ENCODE measurements around the gene IGSF3. TPM values are rescaled to one million over a fixed set of nuclear protein-coding genes. Genes with fewer than 3 reads are reported as not detected.

The IGSF3 gene
- total and polyA plus RNA-seq, 2 of the 13 experiments (the other 11 are each of a cell fraction or from before 2014, with no cell fraction given), result 0.11 to 0.16 TPM

DNA sequence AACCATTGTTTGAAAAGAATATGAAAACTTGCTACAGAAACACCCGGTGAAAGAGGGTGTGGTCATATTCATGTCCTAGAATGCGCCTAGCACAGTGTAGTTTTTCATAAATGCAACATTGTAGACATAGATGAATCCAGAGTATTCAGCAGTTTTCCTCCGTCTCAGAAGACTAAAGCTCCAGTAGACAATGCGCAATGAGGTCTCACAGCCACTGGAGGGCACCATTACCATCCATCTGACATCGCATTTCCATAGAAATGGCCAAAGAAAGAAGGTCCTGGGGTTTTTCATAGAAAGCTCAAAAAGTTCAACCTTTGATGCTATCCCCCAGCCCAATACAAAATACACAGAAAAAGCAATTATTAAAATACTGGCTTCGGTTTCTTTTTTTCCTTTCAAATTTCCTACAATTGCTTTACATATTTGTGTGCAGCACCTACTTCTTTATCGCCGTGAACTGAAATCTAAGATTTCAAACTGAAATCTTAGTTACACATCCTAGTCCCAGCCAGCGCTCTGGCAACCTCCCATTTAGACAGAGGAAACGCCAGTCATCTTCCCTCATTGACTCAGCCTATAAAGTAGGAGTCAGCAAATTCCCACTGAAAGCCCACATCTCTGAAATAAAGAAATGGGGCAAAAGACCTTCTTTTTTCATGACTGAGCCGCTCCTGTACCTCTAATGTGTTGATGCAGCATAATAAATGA is 92.8 kb downstream of the IGSF3 start:
- no TSS peak for BruUV-seq (replicated peaks)
- H3K9me3 ChIP-seq (ENCODE audit: low read length), result no peaks in the 10 kb centered on the region
- no peaks in the 10 kb centered on the region for H3K36me3 ChIP-seq (replicated peaks in 1 of 2; ENCODE audit: control insufficient read depth in 1 of 2, insufficient read depth in 2 of 2, low read length in 2 of 2)
- no peak overlapping the region for H3K27ac ChIP-seq (ENCODE audit: extremely low read length, insufficient read depth, low read length)
- H3K4me1 ChIP-seq (ENCODE audit: insufficient read depth, low read length), result peaks cover 19% of the 10 kb centered on the region
- 23% methylated on average over 11 of the region's 11 CpGs for WGBS (ENCODE audit: low lambda C conversion rate)
- peaks cover 0 to 20% of the 10 kb centered on the region in 2 experiments; a peak in 2 of 5 replicates for H3K27me3 ChIP-seq (ENCODE audit: control insufficient read depth in 1 of 2, insufficient read depth in 2 of 2, low read length in 2 of 2)
- no peaks in the 10 kb centered on the region for H3K79me2 ChIP-seq (ENCODE audit: insufficient read depth, low read length)
- H3K4me3 ChIP-seq (replicated peaks in 1 of 3; ENCODE audit: insufficient read depth in 1 of 3, low read depth in 2 of 3, low read length in 3 of 3), result no peak overlapping the region
- CTCF ChIA-PET (ENCODE audit: low intra/inter-chr PET ratio, low total read pairs), result interaction anchor here (1.4 to 1.8 kb wide), 4 partner anchors 21 to 480 kb away, joined by 5 to 9 read pairs (median 8); no protein-coding TSS in a partner anchor
- in situ Hi-C loops (cut with HindIII; ENCODE audit: extremely low pct_ligation_motif_present, low pct_unique_long_range_greater_than_20kb) (no loop called here), intact Hi-C loops (cut with micrococcal nuclease; ENCODE audit: unreplicated experiment) (loop anchor here (1.0 to 10.0 kb wide), 5 partner anchors 22 to 240 kb away; no protein-coding TSS in a partner anchor)
- FAIRE-seq, result peak; percentile 93
- no peak overlapping the region for H2AFZ ChIP-seq (ENCODE audit: low read length)
- no peak for ATAC-seq
- no peaks in the 10 kb centered on the region for H4K20me1 ChIP-seq (ENCODE audit: insufficient read depth, low read length)
- no peak overlapping the region for H3K9ac ChIP-seq (ENCODE audit: insufficient read depth, low read depth, low read length)
- DNase-seq (ENCODE audit: low spot score), result peak; percentile 53
- POLR2A ChIA-PET, result no interaction called here
- H3K4me2 ChIP-seq (ENCODE audit: low read depth, low read length), result no peak overlapping the region
- TF ChIP-seq ZNF546 (CRISPR knock-in tag; conservative IDR thresholded peaks at IDR 0.05) (no peak), PHF8 (CRISPR knock-in tag; IDR thresholded peaks at IDR 0.05) (no peak), LCORL (IDR thresholded peaks at IDR 0.05) (no peak), LCORL (CRISPR knock-in tag; IDR thresholded peaks at IDR 0.05) (no peak), IKZF5 (CRISPR knock-in tag; IDR thresholded peaks at IDR 0.05) (no peak), MLLT10 (CRISPR knock-in tag; IDR thresholded peaks at IDR 0.05) (no peak), CERS6 (CRISPR knock-in tag; IDR thresholded peaks at IDR 0.05) (no peak), CTCF (CRISPR knock-in tag; IDR thresholded peaks at IDR 0.05) (peak; percentile 82), KMT2A (CRISPR knock-in tag; IDR thresholded peaks at IDR 0.05) (no peak), PHF20 (CRISPR knock-in tag; IDR thresholded peaks at IDR 0.05) (no peak), ZNF430 (CRISPR knock-in tag; IDR thresholded peaks at IDR 0.05) (no peak), HMG20A (CRISPR knock-in tag; IDR thresholded peaks at IDR 0.05; ENCODE audit: borderline replicate concordance) (no peak), ZNF770 (CRISPR knock-in tag; IDR thresholded peaks at IDR 0.05) (no peak)
- TF ChIP-seq, protein P1, sequence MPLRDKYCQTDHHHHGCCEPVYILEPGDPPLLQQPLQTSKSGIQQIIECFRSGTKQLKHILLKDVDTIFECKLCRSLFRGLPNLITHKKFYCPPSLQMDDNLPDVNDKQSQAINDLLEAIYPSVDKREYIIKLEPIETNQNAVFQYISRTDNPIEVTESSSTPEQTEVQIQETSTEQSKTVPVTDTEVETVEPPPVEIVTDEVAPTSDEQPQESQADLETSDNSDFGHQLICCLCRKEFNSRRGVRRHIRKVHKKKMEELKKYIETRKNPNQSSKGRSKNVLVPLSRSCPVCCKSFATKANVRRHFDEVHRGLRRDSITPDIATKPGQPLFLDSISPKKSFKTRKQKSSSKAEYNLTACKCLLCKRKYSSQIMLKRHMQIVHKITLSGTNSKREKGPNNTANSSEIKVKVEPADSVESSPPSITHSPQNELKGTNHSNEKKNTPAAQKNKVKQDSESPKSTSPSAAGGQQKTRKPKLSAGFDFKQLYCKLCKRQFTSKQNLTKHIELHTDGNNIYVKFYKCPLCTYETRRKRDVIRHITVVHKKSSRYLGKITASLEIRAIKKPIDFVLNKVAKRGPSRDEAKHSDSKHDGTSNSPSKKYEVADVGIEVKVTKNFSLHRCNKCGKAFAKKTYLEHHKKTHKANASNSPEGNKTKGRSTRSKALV (CRISPR knock-in tag; IDR thresholded peaks at IDR 0.05), result no peak
